ENCODE results near the gene CLSTN1. TPM values are rescaled to one million over a fixed set of nuclear protein-coding genes. Genes with fewer than 3 reads are reported as not detected.

CLSTN1 gene
- total and polyA plus RNA-seq, 2 of the 13 experiments (the other 11 are each of a cell fraction or from before 2014, with no cell fraction given), result 19.7 to 29.8 TPM

- TF ChIP-seq ZNF614 (CRISPR knock-in tag; IDR thresholded peaks at IDR 0.05; ENCODE audit: borderline replicate concordance) (peak; percentile 65; the same call in 1 of the 2 replicates), TEAD3 (CRISPR knock-in tag; optimal IDR thresholded peaks at IDR 0.05; ENCODE audit: borderline replicate concordance) (peak; percentile 34), SMC3 (IDR thresholded peaks at IDR 0.05; ENCODE audit: low read length) (peak; percentile 81), ERF (CRISPR knock-in tag; IDR thresholded peaks at IDR 0.05) (0 out of 2 replicates have a peak, but pooled peaks have one; percentile 39), YY1 (IDR thresholded peaks at IDR 0.05; ENCODE audit: insufficient read depth, insufficient replicate concordance, low read depth, low read length) (peak; percentile 48), KMT2A (CRISPR knock-in tag; IDR thresholded peaks at IDR 0.05) (0 out of 2 replicates have a peak, but pooled peaks have one; percentile 32), ZNF121 (CRISPR knock-in tag; IDR thresholded peaks at IDR 0.05) (no peak), ZNF570 (CRISPR knock-in tag; IDR thresholded peaks at IDR 0.05; ENCODE audit: borderline replicate concordance) (no peak), ZFX (CRISPR knock-in tag; IDR thresholded peaks at IDR 0.05; ENCODE audit: low read depth) (peak; percentile 26; the same call in 1 of the 2 replicates), KDM2A (CRISPR knock-in tag; IDR thresholded peaks at IDR 0.05; ENCODE audit: borderline replicate concordance, low read depth) (peak; percentile 41; the same call in 1 of the 2 replicates), GMEB1 (CRISPR knock-in tag; IDR thresholded peaks at IDR 0.05; ENCODE audit: borderline replicate concordance) (no peak), ZFY (CRISPR knock-in tag; IDR thresholded peaks at IDR 0.05) (peak; percentile 33; the same call in 1 of the 2 replicates), ZNF225 (CRISPR knock-in tag; IDR thresholded peaks at IDR 0.05) (0 out of 2 replicates have a peak, but pooled peaks have one; percentile 26), ZNF501 (CRISPR knock-in tag; IDR thresholded peaks at IDR 0.05) (0 out of 2 replicates have a peak, but pooled peaks have one; percentile 20), ZNF432 (CRISPR knock-in tag; IDR thresholded peaks at IDR 0.05; ENCODE audit: borderline replicate concordance) (no peak), TFDP1 (CRISPR knock-in tag; IDR thresholded peaks at IDR 0.05; ENCODE audit: borderline replicate concordance) (no peak), IRF2 (CRISPR knock-in tag; IDR thresholded peaks at IDR 0.05) (0 out of 2 replicates have a peak, but pooled peaks have one; percentile 28), FOXO1 (CRISPR knock-in tag; IDR thresholded peaks at IDR 0.05) (0 out of 2 replicates have a peak, but pooled peaks have one; percentile 15)
- TF ChIP-seq, protein P1, sequence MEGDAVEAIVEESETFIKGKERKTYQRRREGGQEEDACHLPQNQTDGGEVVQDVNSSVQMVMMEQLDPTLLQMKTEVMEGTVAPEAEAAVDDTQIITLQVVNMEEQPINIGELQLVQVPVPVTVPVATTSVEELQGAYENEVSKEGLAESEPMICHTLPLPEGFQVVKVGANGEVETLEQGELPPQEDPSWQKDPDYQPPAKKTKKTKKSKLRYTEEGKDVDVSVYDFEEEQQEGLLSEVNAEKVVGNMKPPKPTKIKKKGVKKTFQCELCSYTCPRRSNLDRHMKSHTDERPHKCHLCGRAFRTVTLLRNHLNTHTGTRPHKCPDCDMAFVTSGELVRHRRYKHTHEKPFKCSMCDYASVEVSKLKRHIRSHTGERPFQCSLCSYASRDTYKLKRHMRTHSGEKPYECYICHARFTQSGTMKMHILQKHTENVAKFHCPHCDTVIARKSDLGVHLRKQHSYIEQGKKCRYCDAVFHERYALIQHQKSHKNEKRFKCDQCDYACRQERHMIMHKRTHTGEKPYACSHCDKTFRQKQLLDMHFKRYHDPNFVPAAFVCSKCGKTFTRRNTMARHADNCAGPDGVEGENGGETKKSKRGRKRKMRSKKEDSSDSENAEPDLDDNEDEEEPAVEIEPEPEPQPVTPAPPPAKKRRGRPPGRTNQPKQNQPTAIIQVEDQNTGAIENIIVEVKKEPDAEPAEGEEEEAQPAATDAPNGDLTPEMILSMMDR (CRISPR knock-in tag; IDR thresholded peaks at IDR 0.05), result peak; percentile 98
- TF ChIP-seq, protein P2, sequence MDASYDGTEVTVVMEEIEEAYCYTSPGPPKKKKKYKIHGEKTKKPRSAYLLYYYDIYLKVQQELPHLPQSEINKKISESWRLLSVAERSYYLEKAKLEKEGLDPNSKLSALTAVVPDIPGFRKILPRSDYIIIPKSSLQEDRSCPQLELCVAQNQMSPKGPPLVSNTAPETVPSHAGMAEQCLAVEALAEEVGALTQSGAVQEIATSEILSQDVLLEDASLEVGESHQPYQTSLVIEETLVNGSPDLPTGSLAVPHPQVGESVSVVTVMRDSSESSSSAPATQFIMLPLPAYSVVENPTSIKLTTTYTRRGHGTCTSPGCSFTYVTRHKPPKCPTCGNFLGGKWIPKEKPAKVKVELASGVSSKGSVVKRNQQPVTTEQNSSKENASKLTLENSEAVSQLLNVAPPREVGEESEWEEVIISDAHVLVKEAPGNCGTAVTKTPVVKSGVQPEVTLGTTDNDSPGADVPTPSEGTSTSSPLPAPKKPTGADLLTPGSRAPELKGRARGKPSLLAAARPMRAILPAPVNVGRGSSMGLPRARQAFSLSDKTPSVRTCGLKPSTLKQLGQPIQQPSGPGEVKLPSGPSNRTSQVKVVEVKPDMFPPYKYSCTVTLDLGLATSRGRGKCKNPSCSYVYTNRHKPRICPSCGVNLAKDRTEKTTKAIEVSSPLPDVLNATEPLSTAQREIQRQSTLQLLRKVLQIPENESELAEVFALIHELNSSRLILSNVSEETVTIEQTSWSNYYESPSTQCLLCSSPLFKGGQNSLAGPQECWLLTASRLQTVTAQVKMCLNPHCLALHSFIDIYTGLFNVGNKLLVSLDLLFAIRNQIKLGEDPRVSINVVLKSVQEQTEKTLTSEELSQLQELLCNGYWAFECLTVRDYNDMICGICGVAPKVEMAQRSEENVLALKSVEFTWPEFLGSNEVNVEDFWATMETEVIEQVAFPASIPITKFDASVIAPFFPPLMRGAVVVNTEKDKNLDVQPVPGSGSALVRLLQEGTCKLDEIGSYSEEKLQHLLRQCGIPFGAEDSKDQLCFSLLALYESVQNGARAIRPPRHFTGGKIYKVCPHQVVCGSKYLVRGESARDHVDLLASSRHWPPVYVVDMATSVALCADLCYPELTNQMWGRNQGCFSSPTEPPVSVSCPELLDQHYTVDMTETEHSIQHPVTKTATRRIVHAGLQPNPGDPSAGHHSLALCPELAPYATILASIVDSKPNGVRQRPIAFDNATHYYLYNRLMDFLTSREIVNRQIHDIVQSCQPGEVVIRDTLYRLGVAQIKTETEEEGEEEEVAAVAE (CRISPR knock-in tag; IDR thresholded peaks at IDR 0.05; ENCODE audit: borderline replicate concordance), result 0 out of 2 replicates have a peak, but pooled peaks have one; percentile 48
These were observed 43.9 kb upstream of the CLSTN1 start (continued) for GRCh38 chr1:9867408-9868243.

Data from HepG2 (cell line).